Left ventricle myocardium inferior (tissue), 1 donor: ENCODE results near the gene LGALS3BP. TPM values are rescaled to one million over a fixed set of nuclear protein-coding genes. Genes with fewer than 3 reads are reported as not detected.

Source experiments
- DNase-seq: peaks from one replicate; pipeline ENCODE4 v3.0.0-alpha.2; 2020
- H3K27ac ChIP-seq: fragments of 200-600 bp; replicated peaks from 2 replicates; pipeline ENCODE4 v1.8.0; 2021
- H3K27me3 ChIP-seq: fragments of 200-600 bp; 2 replicates; pipeline ENCODE4 v1.8.0; 2021; ENCODE audit warnings: low read depth
- H3K36me3 ChIP-seq: fragments of 200-600 bp; 2 replicates; pipeline ENCODE4 v1.8.0; 2021
- H3K4me1 ChIP-seq: fragments of 200-600 bp; 2 replicates; pipeline ENCODE4 v1.8.0; 2021
- H3K4me3 ChIP-seq: fragments of 200-600 bp; 2 replicates; pipeline ENCODE4 v1.8.0; 2021; ENCODE audit warnings: mild to moderate bottlenecking, moderate library complexity
- H3K9me3 ChIP-seq: fragments of 200-600 bp; replicated peaks from 2 replicates; pipeline ENCODE4 v1.8.0; 2021
- CTCF ChIP-seq: fragments of 200-600 bp; IDR thresholded peaks from 2 replicates; pipeline ENCODE4 v1.8.0; 2021; ENCODE audit warnings: antibody characterized with exemption, mild to moderate bottlenecking, borderline replicate concordance
- intact Hi-C: fragments of 100-400 bp; cut with micrococcal nuclease; formaldehyde crosslinking; loops from one replicate; pipeline ENCODE4 v1.11.0; 2022
- total RNA-seq: library from RNA; stranded (reverse); fragmentation: NEBNext Ultra II Directional; extraction: Animal tissue kit (Norgen Biotek cat#: 25700); gene quantifications from one replicate; pipeline ENCODE4 v1.2.1, GENCODE V29; 2021
- donor health status: DM: no; HTN: yes; CAD: no; lungs with severe emphysema.

LGALS3BP gene
- total RNA-seq, 1 donor from 2014 or later = 585 TPM

- peaks cover 44% of the 10 kb centered on the region for H3K4me1 ChIP-seq
- TF ChIP-seq CTCF = no peak
- no peaks in the 10 kb centered on the region for H3K36me3 ChIP-seq
- no peak overlapping the region for H3K4me3 ChIP-seq
- peak overlapping the region; percentile 88 for H3K27ac ChIP-seq
- intact Hi-C loops = no loop called here
- DNase-seq = peak; percentile 63
- H3K27me3 ChIP-seq = no peaks in the 10 kb centered on the region
- no peaks in the 10 kb centered on the region for H3K9me3 ChIP-seq
Measured at GRCh38 chr17:78935419-78936323, 44.1 kb downstream of the LGALS3BP start.

GRCh38 chr17:78934681-78935418 lies 44.9 kb downstream of the LGALS3BP start:
- TF ChIP-seq CTCF = no peak
- DNase-seq = no peak
- Histone ChIP-seq H3K27ac (peak overlapping the region; percentile 88), H3K36me3 (no peaks in the 10 kb centered on the region), H3K4me1 (peaks cover 43% of the 10 kb centered on the region), H3K27me3 (no peaks in the 10 kb centered on the region), H3K9me3 (no peaks in the 10 kb centered on the region), H3K4me3 (peak overlapping the region; percentile 54)
- intact Hi-C loops = no loop called here

GRCh38 chr17:78933959-78934568 lies 45.7 kb downstream of the LGALS3BP start:
- no peaks in the 10 kb centered on the region for H3K27me3 ChIP-seq
- H3K9me3 ChIP-seq = no peaks in the 10 kb centered on the region
- peak overlapping the region; percentile 54 for H3K4me3 ChIP-seq
- DNase-seq = peak; percentile 95
- H3K4me1 ChIP-seq = peaks cover 44% of the 10 kb centered on the region
- TF ChIP-seq CTCF = no peak
- no peaks in the 10 kb centered on the region for H3K36me3 ChIP-seq
- intact Hi-C loops = no loop called here
- peak overlapping the region; percentile 88 for H3K27ac ChIP-seq

- Histone ChIP-seq H3K4me1 (peaks cover 44% of the 10 kb centered on the region), H3K4me3 (peak overlapping the region; percentile 54), H3K9me3 (no peaks in the 10 kb centered on the region), H3K27me3 (no peaks in the 10 kb centered on the region), H3K36me3 (no peaks in the 10 kb centered on the region), H3K27ac (peak overlapping the region; percentile 88)
- TF ChIP-seq CTCF = no peak
- intact Hi-C loops = no loop called here
- peak; percentile 43 for DNase-seq
Measured at GRCh38 chr17:78933025-78933958, 46.4 kb downstream of the LGALS3BP start.
